ENCODE measurements around the gene RFTN2. TPM values are rescaled to one million over a fixed set of nuclear protein-coding genes. Genes with fewer than 3 reads are reported as not detected.

The RFTN2 gene
- total RNA-seq, 1 experiment from 2014 or later = 0.07 TPM

- no peaks in the 10 kb centered on the region for H3K27me3 ChIP-seq
- H3K4me3 ChIP-seq = no peak overlapping the region
- H3K36me3 ChIP-seq = peaks cover 62% of the 10 kb centered on the region
- DNase-seq = no peak
- no peaks in the 10 kb centered on the region for H3K9me3 ChIP-seq
These were observed 137.0 kb downstream of the RFTN2 start for GRCh38 chr2:197538412-197538811.

Other genes starting within 250 kb of the RFTN2 start
- 122 and 337 TPM in 2 replicates for gene SF3B1, start 240.6 kb downstream of the RFTN2 start, total RNA-seq (2014; rRNA removed; shearing (Covaris generic); ENCODE audit: low replicate concordance)
- 28.5 and 41.3 TPM in 2 replicates for gene COQ10B, start 222.0 kb downstream of the RFTN2 start, total RNA-seq (2014; rRNA removed; shearing (Covaris generic); ENCODE audit: low replicate concordance)
- gene HSPD1, start 175.7 kb downstream of the RFTN2 start, total RNA-seq (2014; rRNA removed; shearing (Covaris generic); ENCODE audit: low replicate concordance) = 130 and 166 TPM in 2 replicates
- 135 and 172 TPM in 2 replicates for gene HSPE1, start 175.2 kb downstream of the RFTN2 start, total RNA-seq (2014; rRNA removed; shearing (Covaris generic); ENCODE audit: low replicate concordance)
- gene MOB4, start 159.5 kb downstream of the RFTN2 start, total RNA-seq (2014; rRNA removed; shearing (Covaris generic); ENCODE audit: low replicate concordance) = 22.0 and 50.9 TPM in 2 replicates
- 4.5 and 4.9 TPM in 2 replicates for gene MARS2, start 29.8 kb upstream of the RFTN2 start, total RNA-seq (2014; rRNA removed; shearing (Covaris generic); ENCODE audit: low replicate concordance)
- not detected in 2 replicates for gene BOLL, start 109.7 kb upstream of the RFTN2 start, total RNA-seq (2014; rRNA removed; shearing (Covaris generic); ENCODE audit: low replicate concordance)
- gene PLCL1, start 129.0 kb upstream of the RFTN2 start, total RNA-seq (2014; rRNA removed; shearing (Covaris generic); ENCODE audit: low replicate concordance) = not detected in 2 replicates